Neural progenitor cell (in vitro differentiated cells): ENCODE measurements around the gene HOXD11.

Source experiments
- CTCF ChIP-seq: fragments of 200-600 bp; sonication (generic); IDR thresholded peaks from 2 replicates; pipeline ENCODE4 v1.5.1; 2017; ENCODE audit warnings: antibody characterized with exemption, mild to moderate bottlenecking
- EZH2 ChIP-seq: fragments of 200-600 bp; sonication (generic); IDR thresholded peaks from 2 replicates; pipeline ENCODE4 v1.6.1; 2017; ENCODE audit warnings: antibody characterized with exemption, mild to moderate bottlenecking, moderate library complexity

- TF ChIP-seq CTCF (no peak), EZH2 (no peak)
Measured at GRCh38 chr2:176094349-176094748, 12.7 kb upstream of the HOXD11 start.
